NAMALWA (cell line): ENCODE data around the gene GNG4.
"Not testable (repeated sequence)": the region's sequence is repeated elsewhere in the genome, so short reads cannot be mapped to it uniquely, and the experiment has no call there.

Experiments
- DNase-seq: peaks from one replicate; pipeline ENCODE4 v3.0.0-alpha.2; 2015; ENCODE audit warnings: low spot score

The GNG4 gene

GRCh38 chr1:235624721-235625333 is 24.8 kb downstream of the GNG4 start:
- DNase-seq: no peak

GRCh38 chr1:235622936-235623779 is 26.4 kb downstream of the GNG4 start:
- no peak for DNase-seq

- not testable (repeated sequence) for DNase-seq
These were observed 30.4 kb downstream of the GNG4 start for GRCh38 chr1:235619149-235619548.

GRCh38 chr1:235617808-235618207 is 31.8 kb downstream of the GNG4 start:
- DNase-seq: peak; percentile 13

GRCh38 chr1:235617140-235617539 is 32.4 kb downstream of the GNG4 start:
- no peak for DNase-seq

- no peak for DNase-seq
These were observed 35.1 kb downstream of the GNG4 start for GRCh38 chr1:235614442-235614954.

GRCh38 chr1:235613602-235614001 is 36.0 kb downstream of the GNG4 start:
- no peak for DNase-seq

- no peak for DNase-seq
These were observed 36.8 kb downstream of the GNG4 start for GRCh38 chr1:235612761-235613160.

- no peak for DNase-seq
These were observed 39.4 kb downstream of the GNG4 start for GRCh38 chr1:235610157-235610556.

GRCh38 chr1:235608278-235608677 is 41.3 kb downstream of the GNG4 start:
- no peak for DNase-seq

GRCh38 chr1:235607284-235607683 is 42.3 kb downstream of the GNG4 start:
- no peak for DNase-seq

- DNase-seq: peak; percentile 57
These were observed 48.5 kb downstream of the GNG4 start for GRCh38 chr1:235601104-235601503.

GRCh38 chr1:235599536-235599935 is 50.0 kb downstream of the GNG4 start:
- no peak for DNase-seq

GRCh38 chr1:235597867-235598553 is 51.6 kb downstream of the GNG4 start:
- peak; percentile 15 for DNase-seq

GRCh38 chr1:235595079-235595478 is 54.5 kb downstream of the GNG4 start:
- DNase-seq: no peak

GRCh38 chr1:235594281-235594895 is 55.2 kb downstream of the GNG4 start:
- not testable (repeated sequence) for DNase-seq

GRCh38 chr1:235588916-235589515 is 60.6 kb downstream of the GNG4 start:
- DNase-seq: peak; percentile 37

- no peak for DNase-seq
These were observed 61.4 kb downstream of the GNG4 start for GRCh38 chr1:235588156-235588555.

GRCh38 chr1:235586992-235587391 is 62.6 kb downstream of the GNG4 start:
- no peak for DNase-seq

GRCh38 chr1:235586413-235586812 is 63.2 kb downstream of the GNG4 start:
- no peak for DNase-seq

GRCh38 chr1:235584973-235585372 is 64.6 kb downstream of the GNG4 start:
- no peak for DNase-seq

GRCh38 chr1:235583511-235584001 is 66.0 kb downstream of the GNG4 start:
- no peak for DNase-seq
